ENCODE results near the gene GSTM4. TPM values are rescaled to one million over a fixed set of nuclear protein-coding genes. Genes with fewer than 3 reads are reported as not detected.

The GSTM4 gene
- polyA plus RNA-seq, 1 donor: 19.4 TPM

Other genes starting within 250 kb of the GSTM4 start
- gene PSMA5, start 229.7 kb upstream of the GSTM4 start, polyA plus RNA-seq (ENCODE audit: insufficient read length): 52.5 TPM
- 289 TPM for gene SYPL2, start 189.6 kb upstream of the GSTM4 start, polyA plus RNA-seq (ENCODE audit: insufficient read length)
- gene ATXN7L2, start 172.2 kb upstream of the GSTM4 start, polyA plus RNA-seq (ENCODE audit: insufficient read length): 31.2 TPM
- 11.5 TPM for gene CYB561D1, start 162.0 kb upstream of the GSTM4 start, polyA plus RNA-seq (ENCODE audit: insufficient read length)
- 14.8 TPM for gene AMIGO1, start 146.4 kb upstream of the GSTM4 start, polyA plus RNA-seq (ENCODE audit: insufficient read length)
- gene GPR61, start 116.2 kb upstream of the GSTM4 start, polyA plus RNA-seq (ENCODE audit: insufficient read length): 3.1 TPM
- 6.4 TPM for gene GNAI3, start 107.5 kb upstream of the GSTM4 start, polyA plus RNA-seq (ENCODE audit: insufficient read length)
- gene GNAT2, start 36.5 kb upstream of the GSTM4 start, polyA plus RNA-seq (ENCODE audit: insufficient read length): not detected
- gene AMPD2, start 36.3 kb upstream of the GSTM4 start, polyA plus RNA-seq (ENCODE audit: insufficient read length): 27.6 TPM
- gene GSTM2, start 12.0 kb downstream of the GSTM4 start, polyA plus RNA-seq (ENCODE audit: insufficient read length): 157 TPM
- 50.6 TPM for gene GSTM1, start 31.7 kb downstream of the GSTM4 start, polyA plus RNA-seq (ENCODE audit: insufficient read length)
- gene GSTM5, start 56.2 kb downstream of the GSTM4 start, polyA plus RNA-seq (ENCODE audit: insufficient read length): 19.8 TPM
- gene GSTM3, start 84.9 kb downstream of the GSTM4 start, polyA plus RNA-seq (ENCODE audit: insufficient read length): 34.4 TPM
- gene EPS8L3, start 107.8 kb downstream of the GSTM4 start, polyA plus RNA-seq (ENCODE audit: insufficient read length): 0.34 TPM

All from hindlimb muscle (tissue), 1 donor.